Endothelial cell of umbilical vein (primary cell): ENCODE measurements around the gene MAG. TPM values are rescaled to one million over a fixed set of nuclear protein-coding genes. Genes with fewer than 3 reads are reported as not detected.

ENCODE experiments used
- BruUV-seq: library from RNA; stranded (reverse); fragments of 400-500 nt; replicated peaks from 2 replicates; lab custom pipeline; 2021; lab: Mats Ljungman, UMichigan
- CTCF ChIA-PET: fragments of 300-600, 350-600 bp; sonication (Branson Sonifier 250); formaldehyde crosslinking; loops from one replicate; lab custom pipeline; 2021; ENCODE audit warnings: antibody characterized with exemption, inconsistent platforms; lab: Charles Lee
- POLR2A ChIA-PET: fragments of 300-600, 350-600 bp; sonication (Branson Sonifier 250); formaldehyde crosslinking; loops from one replicate; lab custom pipeline; 2021; ENCODE audit warnings: antibody characterized with exemption, inconsistent platforms; lab: Charles Lee
- DNase-seq: peaks from one replicate; pipeline ENCODE4 v3.0.0-alpha.2; 2011; ENCODE audit warnings: low read depth, low spot score
- FAIRE-seq: peaks from 2 replicates; lab custom pipeline; 2011; peaks lifted over from hg19 to GRCh38; lab: Jason Lieb, UNC
- H2AFZ ChIP-seq: 2 replicates; pipeline ENCODE4 v1.6.0; 2012; ENCODE audit warnings: low read depth, low read length, control low read depth, inconsistent platforms
- H3K27ac ChIP-seq: 2 replicates; pipeline ENCODE4 v1.5.1; 2011; ENCODE audit warnings: low read depth, mild to moderate bottlenecking, control low read depth, low read length, moderate library complexity; ENCODE audit not compliant: insufficient read depth
- H3K27me3 ChIP-seq, 2 experiments: 2 replicates each; pipeline versions ENCODE4 v1.6.0 to v1.6.1; 2011; ENCODE audit warnings: low read length in 2 of 2, mixed read lengths in 1 of 2; ENCODE audit not compliant: control insufficient read depth in 2 of 2, insufficient read depth in 2 of 2
- H3K36me3 ChIP-seq, 2 experiments: 2 replicates in 1 of 2; 3 replicates in 1 of 2; pipeline ENCODE4 v1.5.1; 2011; ENCODE audit warnings: low read length in 2 of 2, mild to moderate bottlenecking in 1 of 2, moderate library complexity in 1 of 2; ENCODE audit not compliant: control insufficient read depth in 2 of 2, insufficient read depth in 2 of 2; ENCODE audit errors: extremely low read depth in 1 of 2
- H3K4me1 ChIP-seq: 3 replicates; pipeline ENCODE4 v1.5.1; 2011; ENCODE audit warnings: mild to moderate bottlenecking, low read length; ENCODE audit not compliant: control insufficient read depth, insufficient read depth; ENCODE audit errors: extremely low read depth
- H3K4me2 ChIP-seq: 2 replicates; pipeline ENCODE4 v1.6.1; 2011; ENCODE audit warnings: low read length, control low read depth, mixed read lengths; ENCODE audit not compliant: insufficient read depth
- H3K4me3 ChIP-seq, 3 experiments: fragments of 200-600 bp in 1 of 3; sonication (generic), shearing (Covaris generic) in 1 of 3; replicated peaks in 1 of 3; 2 replicates each; pipeline ENCODE4 v1.5.1; 2011 to 2016; ENCODE audit warnings: control low read depth in 3 of 3, low read length in 3 of 3, mild to moderate bottlenecking in 2 of 3, inconsistent platforms in 1 of 3, low read depth in 1 of 3, moderate library complexity in 1 of 3; ENCODE audit not compliant: insufficient read depth in 1 of 3
- H3K79me2 ChIP-seq: 2 replicates; pipeline ENCODE4 v1.6.0; 2012; ENCODE audit warnings: low read length, inconsistent platforms; ENCODE audit not compliant: control insufficient read depth, insufficient read depth
- H3K9ac ChIP-seq: replicated peaks from 2 replicates; pipeline ENCODE3; 2011; ENCODE audit warnings: low read length, control low read depth; ENCODE audit not compliant: insufficient read depth; ENCODE audit errors: extremely low read depth
- H3K9me1 ChIP-seq: replicated peaks from 3 replicates; pipeline ENCODE4 v1.6.0; 2011; ENCODE audit warnings: mild to moderate bottlenecking, low read length; ENCODE audit not compliant: control insufficient read depth, insufficient read depth; ENCODE audit errors: extremely low read depth
- H3K9me3 ChIP-seq: replicated peaks from 2 replicates; pipeline ENCODE4 v1.5.1; 2012; ENCODE audit warnings: low read length, inconsistent platforms; ENCODE audit not compliant: control insufficient read depth, insufficient read depth
- H4K20me1 ChIP-seq: replicated peaks from 2 replicates; pipeline ENCODE3; 2011; ENCODE audit warnings: mild to moderate bottlenecking, low read length; ENCODE audit not compliant: control insufficient read depth, insufficient read depth; ENCODE audit errors: extremely low read depth
- CTCF ChIP-seq, 2 donors: IDR thresholded peaks; 1 replicate in 1 of 2; 2 replicates in 1 of 2; pipeline ENCODE4 v1.5.1; 2011; ENCODE audit warnings: low read length in 2 of 2, mild to moderate bottlenecking in 2 of 2, moderate library complexity in 2 of 2, control low read depth in 1 of 2, inconsistent platforms in 1 of 2, low read depth in 1 of 2; ENCODE audit not compliant: insufficient read depth in 1 of 2; ENCODE audit errors: extremely low read depth in 1 of 2
- EZH2 ChIP-seq: IDR thresholded peaks from 2 replicates; pipeline ENCODE4 v1.6.1; 2012; ENCODE audit warnings: borderline replicate concordance, low read depth, mild to moderate bottlenecking, moderate library complexity, low read length, inconsistent platforms; ENCODE audit not compliant: severe bottlenecking
- FOS ChIP-seq: IDR thresholded peaks from 2 replicates; pipeline ENCODE4 v1.6.1; 2011; ENCODE audit warnings: mild to moderate bottlenecking, low read length, moderate library complexity, borderline replicate concordance; ENCODE audit not compliant: insufficient read depth
- GATA2 ChIP-seq: IDR thresholded peaks from 2 replicates; pipeline ENCODE4 v1.7.0; 2011; ENCODE audit warnings: low read depth, mild to moderate bottlenecking, moderate library complexity, mixed read lengths, low read length; ENCODE audit not compliant: insufficient read length, insufficient read depth
- JUN ChIP-seq: IDR thresholded peaks from 2 replicates; pipeline ENCODE4 v1.6.1; 2011; ENCODE audit warnings: borderline replicate concordance, low read depth; ENCODE audit not compliant: insufficient read length, insufficient read depth
- MAX ChIP-seq: IDR thresholded peaks from 2 replicates; pipeline ENCODE4 v1.6.1; 2011; ENCODE audit not compliant: insufficient read depth, insufficient read length
- MYC ChIP-seq: IDR thresholded peaks from one replicate; pipeline ENCODE4 v1.6.1; 2011; ENCODE audit warnings: mild to moderate bottlenecking, low read depth, low read length
- POLR2A ChIP-seq: IDR thresholded peaks from 2 replicates; pipeline ENCODE4 v1.6.1; 2012; ENCODE audit warnings: low read depth, mild to moderate bottlenecking, control low read depth, low read length
- POLR2AphosphoS5 ChIP-seq: IDR thresholded peaks from 2 replicates; pipeline ENCODE4 v1.6.1; 2012; ENCODE audit warnings: low read depth, mild to moderate bottlenecking, control low read depth, low read length, moderate library complexity; ENCODE audit not compliant: insufficient read depth
- dilution Hi-C: fragments of 300-500 bp; cut with MboI; formaldehyde crosslinking; loops from one replicate; pipeline ENCODE4 v1.15.0; 2019; ENCODE audit warnings: low sequenced_read_pairs; ENCODE audit not compliant: extremely low pct_ligation_motif_present
- intact Hi-C: fragments of 100-400 bp; cut with micrococcal nuclease; formaldehyde crosslinking; loops from one replicate; pipeline ENCODE4 v1.10.0; 2022
- polyA plus RNA-seq, 4 experiments: library from polyadenylated mRNA; depleted of rRNA in 3 of 4; stranded (reverse) in 3 of 4; unstranded in 1 of 4; fragments of >200 nt; gene quantifications; 2 replicates each; pipeline versions ENCODE4 v1.2.1 to v1.2.3, GENCODE V29; 2011 to 2012; ENCODE audit warnings: missing spikeins in 1 of 4
- total RNA-seq: library from RNA; stranded (reverse); gene quantifications from 2 replicates; pipeline ENCODE4 v1.2.3, GENCODE V29; 2021

Gene MAG
- total and polyA plus RNA-seq, 2 donors (not counting 3 experiments of a cell fraction or from before 2014, with no cell fraction given) = not detected

- no peaks in the 10 kb centered on the region for H3K79me2 ChIP-seq
- FAIRE-seq = no peak
- CTCF ChIA-PET = no interaction called here
- POLR2A ChIA-PET = no interaction called here
- no peaks in the 10 kb centered on the region for H4K20me1 ChIP-seq
- peaks cover 3% of the 10 kb centered on the region for H3K4me1 ChIP-seq
- peaks cover 26 to 40% of the 10 kb centered on the region in 2 experiments for H3K27me3 ChIP-seq
- no peak overlapping the region for H3K4me2 ChIP-seq
- no peak for DNase-seq
- H2AFZ ChIP-seq = no peak overlapping the region
- H3K4me3 ChIP-seq = no peak overlapping the region
- dilution Hi-C loops (no loop called here), intact Hi-C loops (no loop called here)
- BruUV-seq = no TSS peak
- no peak overlapping the region for H3K9ac ChIP-seq
- no peaks in the 10 kb centered on the region for H3K9me1 ChIP-seq
- no peaks in the 10 kb centered on the region for H3K9me3 ChIP-seq
- H3K27ac ChIP-seq = no peak overlapping the region
- no peak for TF ChIP-seq EZH2
- TF ChIP-seq POLR2A = no peak
- no peak for TF ChIP-seq GATA2
- TF ChIP-seq FOS = no peak
- no peak for TF ChIP-seq MYC
- TF ChIP-seq POLR2AphosphoS5 = no peak
- TF ChIP-seq CTCF (IDR thresholded peaks at IDR 0.05; ENCODE audit: extremely low read depth in 1 of 2, insufficient read depth in 1 of 2, low read depth in 1 of 2, low read length in 2 of 2) = no peak
- no peak for TF ChIP-seq MAX
- no peak for TF ChIP-seq JUN
- no peaks in the 10 kb centered on the region for H3K36me3 ChIP-seq
Observed at GRCh38 chr19:35249848-35250711, 41.9 kb upstream of the MAG start.
